NOMO-1 treated with DMSO at 0.1 percent for 48 hours (cell line): ENCODE results near the gene KCND3.
"Not testable (repeated sequence)": the region's sequence is repeated elsewhere in the genome, so short reads cannot be mapped to it uniquely, and the experiment has no call there.

Experiments
- DNase-seq: peaks from one replicate; lab custom pipeline; 2025; ENCODE audit not compliant: unreplicated experiment; lab: John Stamatoyannopoulos, UW

Gene KCND3

DNA sequence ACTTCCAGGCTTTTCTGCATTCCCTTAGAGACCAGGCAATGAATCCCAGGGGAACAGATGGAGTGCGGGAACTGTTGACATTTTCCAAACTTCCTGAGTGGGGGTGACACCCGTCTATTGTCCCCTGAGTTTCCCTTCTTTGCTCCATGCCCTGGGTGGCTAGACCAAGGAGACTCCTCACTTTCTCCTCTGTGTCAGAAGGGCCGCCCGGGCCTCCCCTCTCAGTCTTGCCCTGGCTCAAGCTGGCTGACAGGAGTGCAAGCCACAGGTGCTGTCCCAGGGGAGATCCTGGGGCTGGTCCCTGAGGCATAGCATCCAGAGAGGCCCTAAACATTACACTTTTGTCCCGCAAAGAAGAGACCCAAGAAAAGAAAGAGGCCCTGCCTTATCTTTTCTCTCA, 170.9 kb downstream of the KCND3 start:
- DNase-seq = no peak

DNA sequence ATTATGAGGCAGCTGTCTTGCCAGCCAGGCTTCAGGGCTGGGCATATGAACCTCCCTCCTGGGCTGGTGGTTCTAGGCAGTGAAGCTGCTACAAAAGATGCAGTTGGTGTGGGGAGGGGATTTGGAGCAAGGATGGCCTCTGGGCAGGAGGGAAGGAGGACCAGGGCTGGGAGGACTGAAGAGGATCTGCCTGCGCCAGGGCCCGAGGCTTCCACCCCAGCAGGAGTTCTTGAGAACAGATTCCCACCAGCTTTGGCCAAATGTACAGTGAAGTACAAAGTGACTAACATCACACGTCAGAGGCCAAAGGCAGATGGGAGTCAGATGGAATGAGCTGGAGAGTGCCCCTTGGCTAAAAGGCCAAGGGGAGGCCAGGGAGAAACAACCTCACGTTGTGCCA, 171.4 kb downstream of the KCND3 start:
- no peak for DNase-seq

DNA sequence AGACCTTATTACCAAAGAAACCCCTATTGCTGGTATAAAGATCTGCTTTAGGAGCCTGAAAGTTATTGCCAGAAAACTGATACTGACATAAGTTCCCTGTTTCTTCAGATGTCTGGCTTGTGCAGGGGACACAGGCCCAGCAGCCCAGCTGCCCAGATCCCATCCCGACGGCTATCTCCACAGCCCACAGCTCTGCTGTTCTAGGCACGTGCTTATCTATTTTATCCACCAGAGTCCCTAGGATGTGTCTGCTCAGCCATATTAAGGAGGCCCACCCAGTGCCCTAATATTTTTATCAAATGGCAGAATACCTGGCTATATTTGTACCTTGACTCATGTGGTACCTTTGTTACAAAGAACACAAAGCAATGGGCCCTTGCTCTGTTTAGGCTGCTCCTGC, 174.8 kb downstream of the KCND3 start:
- DNase-seq = no peak

DNA sequence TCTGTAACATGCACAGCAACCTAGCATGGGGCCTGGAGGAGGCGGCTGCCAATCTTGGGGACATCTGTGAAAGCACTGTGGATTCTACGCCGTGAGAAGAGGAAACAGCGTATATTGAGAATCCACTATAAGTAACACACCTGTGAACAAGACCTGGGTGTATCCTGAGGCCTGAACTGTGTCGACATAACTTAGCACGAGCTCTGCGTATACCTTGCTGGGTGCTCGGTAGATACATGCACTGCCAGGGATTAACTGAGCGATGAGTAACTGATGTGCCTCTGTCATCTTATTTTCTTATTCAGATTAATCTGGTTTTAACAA, 175.2 kb downstream of the KCND3 start:
- DNase-seq = no peak

DNA sequence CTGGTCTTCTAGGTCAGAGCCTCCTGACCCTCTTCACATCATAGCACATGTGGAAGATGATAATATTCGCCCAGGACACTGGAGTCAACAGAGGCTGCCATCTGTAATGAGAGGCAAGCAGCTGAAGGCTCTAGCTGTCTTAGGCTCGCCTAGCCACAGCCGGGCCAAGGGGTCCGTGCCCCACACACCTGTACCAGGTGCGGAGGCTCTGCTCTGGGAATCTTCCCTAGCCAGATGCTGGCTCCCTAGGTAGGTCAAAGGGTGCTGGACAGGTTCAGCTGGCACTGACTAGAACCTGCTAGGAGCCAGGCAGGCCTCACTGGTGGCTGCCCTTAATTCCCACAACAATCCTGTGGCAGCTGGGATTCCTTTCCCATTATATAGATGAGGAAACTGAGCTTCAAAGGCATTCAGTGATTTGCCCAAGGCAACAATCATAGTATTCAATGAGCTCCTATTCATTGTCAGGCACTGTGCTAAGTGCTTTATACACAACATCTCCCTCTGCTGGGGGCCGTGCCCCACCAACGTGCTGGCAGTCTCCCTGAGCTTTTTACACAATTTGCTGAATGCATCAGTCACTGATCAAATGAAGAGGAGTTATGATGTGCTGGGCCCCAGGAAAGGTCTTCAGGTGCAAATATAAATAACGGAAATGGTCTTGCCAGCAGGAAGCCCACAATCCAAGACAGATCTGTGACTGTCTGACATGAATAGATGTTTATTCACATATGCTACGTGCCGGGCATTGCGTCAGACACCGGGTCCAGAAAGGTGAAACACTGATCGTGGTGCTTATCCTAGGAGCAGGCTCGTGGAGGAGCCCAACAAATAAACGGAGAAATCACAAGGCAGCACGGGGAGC, 175.8 kb downstream of the KCND3 start:
- DNase-seq = no peak

DNA sequence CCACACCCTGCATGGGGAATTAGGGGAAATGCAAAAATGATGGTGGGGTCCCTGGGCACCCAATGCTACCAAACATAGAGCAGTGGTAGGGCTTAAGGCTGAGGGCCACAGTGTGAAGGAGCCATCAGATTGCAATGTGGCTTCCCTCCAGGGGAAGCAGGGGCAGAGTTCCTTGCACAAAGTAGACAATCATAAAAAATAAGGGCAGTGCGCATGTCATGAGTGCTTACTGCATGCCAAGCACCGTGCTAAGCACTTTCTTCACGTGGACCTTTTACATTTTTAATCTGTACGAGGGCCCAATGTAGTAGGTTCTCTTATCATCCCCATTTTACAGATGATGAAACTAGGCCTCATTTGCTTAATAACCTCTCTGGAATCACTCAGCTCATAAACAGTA, 177.2 kb downstream of the KCND3 start:
- DNase-seq = no peak

DNA sequence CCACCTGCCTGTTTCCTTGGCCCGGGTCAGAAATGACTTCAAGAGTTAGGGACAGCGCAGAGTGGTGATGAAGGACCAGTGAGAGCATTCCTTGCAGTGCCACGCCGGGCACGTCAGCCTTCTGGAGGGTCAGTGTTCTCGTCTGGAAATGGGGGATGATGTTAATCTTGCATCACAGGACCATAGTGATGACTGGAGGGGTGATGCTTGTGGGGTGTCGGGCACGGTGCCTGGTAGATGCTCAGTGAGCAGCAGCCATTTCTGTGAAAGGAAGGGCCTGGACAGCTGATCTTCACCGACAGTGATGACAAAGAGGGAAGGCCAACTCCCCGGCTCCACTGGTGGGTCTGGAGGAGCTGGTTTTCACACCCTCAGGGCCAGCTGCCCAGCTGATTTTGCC, 177.6 kb downstream of the KCND3 start:
- no peak for DNase-seq

DNA sequence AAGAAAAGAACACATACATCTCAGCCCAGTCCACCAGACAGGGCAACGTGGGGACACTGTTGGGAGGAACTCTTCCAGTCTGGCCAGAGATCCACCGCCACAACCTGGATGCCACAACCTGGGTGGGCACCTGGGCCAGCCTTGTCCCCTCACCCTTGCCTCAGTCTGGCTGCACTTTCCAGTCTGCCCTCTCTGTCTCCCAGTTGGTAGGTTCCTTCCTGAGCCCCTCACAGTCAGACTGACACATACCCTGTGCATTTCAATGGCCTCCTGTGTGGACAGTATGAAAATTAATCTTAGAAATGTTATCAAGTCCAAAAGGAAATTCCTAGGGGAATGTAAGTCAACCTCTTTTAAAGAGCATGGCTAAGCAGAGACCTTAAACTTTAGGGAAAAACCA, 184.2 kb downstream of the KCND3 start:
- no peak for DNase-seq

DNA sequence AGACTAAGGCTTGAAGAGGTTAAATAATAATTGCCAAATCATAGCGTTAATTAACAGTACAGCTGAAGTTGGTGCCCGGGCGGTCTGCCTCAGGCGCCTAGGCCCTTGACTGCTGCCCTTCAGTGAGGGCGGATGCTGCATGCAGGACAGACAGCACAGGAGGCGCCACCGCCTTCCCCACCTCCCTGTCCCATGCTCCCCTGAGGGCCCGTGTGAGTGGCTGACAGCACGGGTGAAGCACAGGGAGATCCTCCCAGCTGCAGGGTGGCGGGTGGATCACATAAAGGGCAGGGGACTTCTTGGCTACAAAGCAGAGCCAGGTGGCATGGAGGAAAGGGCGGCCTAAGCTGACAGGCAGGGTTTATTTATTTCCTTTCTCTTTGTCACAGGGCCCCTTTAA, 184.7 kb downstream of the KCND3 start:
- no peak for DNase-seq

DNA sequence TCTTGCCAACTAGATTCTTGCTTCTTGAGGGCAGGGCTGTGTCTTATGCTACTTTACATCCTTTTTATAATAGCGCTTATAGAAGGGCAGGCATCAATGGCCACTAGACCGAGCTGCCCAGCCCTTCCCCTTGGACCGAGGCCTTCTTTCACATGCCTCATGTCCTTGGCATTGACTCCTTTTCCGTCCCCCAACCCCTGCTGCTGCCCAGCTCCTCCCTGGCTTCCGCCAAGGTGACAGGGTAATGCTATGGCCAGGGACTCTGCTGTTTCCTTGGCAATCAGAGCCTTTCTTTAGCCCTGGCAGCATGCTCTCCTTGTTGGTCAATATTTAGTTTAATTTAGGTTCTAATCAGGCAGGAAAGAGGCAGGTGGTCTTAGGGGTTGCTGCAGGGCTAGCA, 185.5 kb downstream of the KCND3 start:
- DNase-seq = no peak

DNA sequence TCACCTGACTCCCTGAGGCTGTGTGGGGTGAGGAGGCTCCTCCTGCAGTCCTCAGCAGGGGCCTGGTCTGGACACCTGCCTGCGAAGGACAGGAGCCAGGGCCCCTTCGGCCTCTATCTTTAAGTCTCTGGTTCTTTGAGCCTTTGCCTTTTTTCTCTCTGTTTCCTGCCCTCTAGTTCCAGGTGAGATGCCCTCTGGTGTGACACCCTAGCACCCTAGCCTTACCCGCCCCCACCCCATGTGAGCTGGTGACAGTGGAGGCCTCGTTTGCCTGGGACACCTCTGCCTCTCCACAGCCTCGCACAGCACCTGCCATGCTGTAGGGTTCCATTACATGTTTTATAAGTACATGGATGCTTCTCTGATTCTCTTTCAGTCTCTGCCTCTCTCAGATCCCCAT, 186.5 kb downstream of the KCND3 start:
- no peak for DNase-seq

DNA sequence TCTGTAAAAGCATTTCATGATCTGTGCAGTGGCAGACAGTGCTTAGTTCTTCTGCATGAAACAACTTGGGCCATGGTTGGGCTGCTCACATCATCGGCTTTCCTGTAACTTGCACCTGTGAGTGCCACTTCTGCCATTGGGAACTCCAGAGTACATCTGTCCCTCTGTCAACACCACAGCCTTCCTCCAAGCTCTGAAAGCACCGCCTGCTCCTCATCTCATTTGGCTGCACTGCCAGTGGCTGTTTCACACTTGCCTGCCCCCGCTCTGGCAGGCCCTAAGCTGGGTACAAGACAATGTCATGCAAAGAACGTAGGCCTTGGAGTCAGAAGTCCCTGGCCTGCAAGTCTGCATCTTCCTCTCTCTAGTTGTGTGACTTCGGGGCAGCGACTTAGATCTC, 187.4 kb downstream of the KCND3 start:
- no peak for DNase-seq

DNA sequence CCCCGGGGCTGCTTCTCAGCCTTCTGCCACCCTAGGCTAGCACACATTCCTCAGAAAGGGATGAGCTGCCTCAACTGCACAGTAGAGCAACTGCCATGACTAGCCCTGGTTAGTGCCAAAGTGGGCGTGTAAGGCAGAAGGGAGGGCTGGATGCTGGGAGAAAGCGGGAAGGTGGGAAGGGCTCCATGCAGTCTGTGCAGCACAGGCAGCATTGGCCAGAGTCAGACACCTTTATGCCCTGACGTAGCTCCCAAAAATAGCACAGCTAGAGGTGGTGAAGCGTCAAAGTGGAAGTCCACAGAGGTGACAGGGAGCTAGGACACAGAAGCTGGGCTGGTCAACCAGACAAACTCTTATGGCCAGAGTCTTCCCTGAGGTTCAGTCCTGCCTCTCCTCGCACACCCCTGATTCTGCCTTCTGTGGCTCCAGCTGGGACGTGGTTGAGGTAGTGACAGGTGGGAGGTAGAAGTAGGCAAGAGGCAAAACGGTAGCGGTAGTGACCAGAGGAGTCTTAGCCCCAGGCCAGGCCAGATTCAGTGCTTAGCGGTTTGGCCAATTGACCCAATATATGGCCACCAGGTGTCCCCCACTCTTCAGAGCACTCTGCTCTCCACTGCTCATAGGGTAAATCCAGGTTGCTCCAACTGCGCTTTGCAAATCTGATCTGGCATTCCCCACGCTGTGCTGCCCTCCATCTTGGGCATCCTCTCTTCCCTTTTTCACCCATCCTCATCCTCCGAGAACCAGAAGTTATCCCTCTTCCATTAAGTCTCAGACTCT, 188.2 kb downstream of the KCND3 start:
- DNase-seq = no peak

DNA sequence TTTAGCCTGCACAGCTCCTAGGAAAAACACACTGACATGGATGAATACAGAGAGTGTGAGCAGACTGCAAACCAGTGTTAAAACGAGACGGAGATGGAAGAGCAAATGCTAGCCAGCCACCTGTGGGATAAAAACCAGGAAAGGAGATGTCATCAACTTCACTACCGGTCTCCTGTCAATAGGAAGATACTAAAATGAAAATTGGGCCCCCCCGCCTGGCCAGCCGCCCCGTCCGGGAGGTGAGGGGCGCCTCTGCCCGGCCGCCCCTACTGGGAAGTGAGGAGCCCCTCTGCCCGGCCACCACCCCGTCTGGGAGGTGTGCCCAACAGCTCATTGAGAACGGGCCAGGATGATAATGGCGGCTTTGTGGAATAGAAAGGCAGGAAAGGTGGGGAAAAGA, 189.7 kb downstream of the KCND3 start:
- DNase-seq = not testable (repeated sequence)

DNA sequence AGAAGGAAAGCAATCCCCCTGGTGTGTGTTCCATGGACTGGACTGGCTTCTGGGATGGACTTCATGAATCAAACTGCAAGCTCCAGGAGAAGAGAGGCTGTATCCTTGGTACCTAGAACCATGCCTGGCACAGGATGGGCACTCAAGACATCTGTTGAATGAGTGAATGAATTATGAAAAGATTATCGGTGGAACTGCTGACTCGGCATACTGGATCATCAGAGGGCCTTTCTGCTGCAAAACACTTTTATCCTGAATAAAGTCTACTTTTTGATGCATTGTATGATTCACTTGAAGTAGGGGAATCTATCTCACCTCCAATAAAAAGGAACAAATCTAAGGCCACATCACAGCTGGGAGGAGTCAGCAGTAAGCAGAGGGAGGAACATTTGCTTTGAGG, 190.9 kb downstream of the KCND3 start:
- DNase-seq = no peak

DNA sequence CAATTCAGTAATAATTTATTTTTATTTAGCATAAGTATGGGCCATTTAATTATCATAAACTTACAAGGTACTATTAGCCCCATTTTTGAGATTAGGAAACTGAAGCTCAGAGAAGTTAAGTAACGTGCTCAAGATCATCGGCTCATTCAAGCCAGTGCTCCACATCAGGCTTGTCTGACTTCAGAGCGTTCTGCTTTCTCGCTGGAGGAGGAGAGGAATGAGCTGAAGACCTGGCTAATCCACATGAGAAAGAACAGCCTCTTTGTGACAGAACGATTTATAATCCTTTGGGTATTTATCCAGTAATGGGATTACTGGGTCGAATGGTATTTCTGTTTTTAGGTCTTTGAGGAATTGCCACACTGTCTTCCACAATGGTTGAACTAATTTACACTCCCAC, 194.1 kb downstream of the KCND3 start:
- no peak for DNase-seq

DNA sequence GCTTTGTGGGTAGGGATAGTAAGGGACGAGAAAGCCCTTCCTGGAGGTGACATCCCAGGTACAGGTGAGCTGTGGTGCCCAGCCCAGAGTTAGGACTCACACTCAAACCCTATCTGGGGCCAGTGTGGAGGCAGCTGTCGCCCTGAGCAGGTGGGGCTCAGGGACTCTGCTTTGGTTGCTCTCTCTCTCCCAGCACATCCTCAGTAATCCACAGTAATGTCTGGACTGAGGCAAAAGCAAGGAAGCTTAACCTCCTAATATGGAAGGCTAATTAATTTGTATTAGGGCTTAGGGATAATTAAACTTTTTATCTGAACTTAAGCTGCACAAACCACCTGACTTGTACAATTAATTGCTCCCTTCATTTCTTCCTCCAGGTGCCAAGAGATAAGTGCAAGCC, 195.5 kb downstream of the KCND3 start:
- DNase-seq = no peak

DNA sequence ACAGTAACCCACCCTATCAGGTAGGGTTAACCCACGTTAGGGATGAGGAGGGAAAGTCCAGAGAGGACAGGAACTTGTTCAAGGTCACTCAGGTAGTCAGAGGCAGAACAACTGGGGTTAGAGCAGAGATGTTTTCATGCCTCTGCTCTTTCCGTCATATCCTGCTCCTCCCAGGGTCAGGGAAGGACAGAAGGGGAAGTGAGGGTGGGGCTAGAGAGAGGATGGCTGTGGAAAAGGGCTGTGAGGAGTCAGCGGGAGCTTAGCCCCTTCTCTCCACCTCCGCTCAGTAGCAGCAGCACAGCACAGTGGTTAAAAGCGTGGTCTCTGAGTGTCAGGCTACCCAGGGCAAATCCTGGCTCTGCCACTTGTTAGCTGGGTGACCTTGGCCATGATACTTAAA, 197.2 kb downstream of the KCND3 start:
- DNase-seq = no peak

DNA sequence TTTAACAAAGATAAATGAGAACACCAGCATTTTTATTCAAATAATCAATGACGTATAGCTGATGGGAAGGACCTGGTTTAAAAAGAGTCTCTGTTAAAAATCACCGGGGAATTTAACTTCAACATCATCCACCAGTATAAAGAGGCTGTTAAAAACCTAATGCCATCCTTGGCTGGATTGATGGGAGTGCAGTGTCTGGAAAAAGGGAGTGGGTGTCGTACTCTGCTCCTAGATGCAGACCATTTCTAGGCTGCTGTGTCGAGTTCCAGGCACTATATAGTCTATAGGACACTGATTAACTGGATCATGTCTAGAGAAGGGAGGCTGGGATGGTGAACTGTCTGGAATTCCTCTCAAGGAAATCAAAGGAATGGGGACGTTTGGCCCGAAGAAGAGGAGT, 197.7 kb downstream of the KCND3 start:
- no peak for DNase-seq

DNA sequence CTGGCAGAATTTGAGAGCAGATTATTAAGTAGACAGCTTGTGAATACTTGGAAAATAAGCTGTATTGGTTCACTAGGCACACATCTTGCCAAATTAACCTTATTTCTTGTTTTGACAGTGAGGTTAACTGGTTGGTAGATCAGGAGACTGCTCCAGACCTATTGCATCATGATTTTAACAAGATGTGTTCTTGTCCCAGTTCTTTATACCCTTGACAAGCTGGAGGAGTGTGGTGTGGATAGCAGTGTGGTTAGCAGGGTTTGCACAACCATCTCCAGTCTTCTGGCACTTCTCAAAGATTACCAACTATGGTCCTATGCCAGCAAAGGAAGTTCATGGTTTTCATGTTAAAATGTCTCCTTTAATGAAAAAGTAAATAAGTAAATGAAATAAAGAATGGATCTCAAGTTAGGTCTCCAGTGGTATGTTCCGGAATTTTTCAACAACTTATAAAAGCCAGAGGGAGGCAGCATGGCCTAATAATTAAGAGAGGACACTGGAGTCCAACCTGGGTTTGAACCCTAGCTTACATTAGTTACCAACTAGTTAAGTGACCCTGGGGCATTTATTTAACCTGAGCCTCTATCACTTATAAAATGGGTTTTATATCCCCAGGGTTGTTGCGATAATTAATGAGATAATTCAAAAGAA, 199.7 kb downstream of the KCND3 start:
- DNase-seq = peak; percentile 12

DNA sequence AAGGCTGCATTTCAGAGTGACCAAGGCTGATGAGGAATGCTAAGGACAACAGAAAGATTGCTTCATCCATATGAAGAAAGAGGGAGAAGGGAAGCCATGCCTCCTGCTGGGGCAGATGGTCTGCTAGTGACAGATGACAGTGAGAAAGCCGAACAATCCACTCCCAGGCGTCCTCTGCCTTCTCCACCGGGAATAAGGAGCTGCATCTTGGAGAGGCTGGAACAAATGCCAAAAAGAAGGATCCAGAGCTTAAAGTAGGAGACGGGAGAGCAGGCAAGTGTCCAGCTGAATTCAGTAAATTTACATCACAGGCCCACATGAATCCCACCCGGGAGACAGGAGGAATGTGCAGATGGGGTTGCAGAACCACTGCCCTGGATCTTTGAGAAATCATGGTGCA, 200.3 kb downstream of the KCND3 start:
- DNase-seq = no peak

DNA sequence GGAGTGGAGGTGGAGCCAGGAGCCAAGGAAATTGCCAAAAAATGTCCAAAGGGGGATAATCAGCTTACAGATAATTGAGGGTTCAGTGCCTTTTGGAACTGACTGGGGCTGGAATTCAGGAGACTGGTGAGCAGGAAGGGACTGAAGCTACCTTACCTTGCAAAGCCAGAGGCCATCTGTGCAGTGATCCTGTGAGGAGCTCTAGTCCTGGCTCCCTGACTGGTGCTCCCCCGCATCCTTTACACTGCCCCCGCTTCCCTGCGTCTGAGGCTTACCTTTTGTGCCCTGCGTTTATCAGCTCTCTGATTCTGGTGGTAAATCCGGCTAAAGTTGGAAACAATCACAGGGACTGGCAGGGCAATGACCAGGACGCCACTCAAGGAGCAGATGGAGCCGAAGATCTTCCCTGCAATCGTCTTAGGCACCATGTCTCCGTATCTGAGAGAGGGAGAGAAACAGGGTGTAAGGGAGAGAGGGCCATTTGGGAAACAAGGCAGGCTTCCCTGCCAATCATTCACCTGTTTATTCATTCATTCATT, 202.7 kb downstream of the KCND3 start:
- DNase-seq = no peak
